Measurements from ENCODE around the gene CSN3.

CSN3 gene

GRCh38 chr4:70288651-70289050 is 46.3 kb downstream of the CSN3 start:
- Histone ChIP-seq H3K4me3 (ENCODE audit: control insufficient read depth in 1 of 7, extremely low read depth in 1 of 7, insufficient read depth in 4 of 7, low read depth in 2 of 7, low read length in 6 of 7) (no peak overlapping the region), H3K9me3 (ENCODE audit: control extremely low read depth in 1 of 5, control insufficient read depth in 4 of 5, insufficient read depth in 2 of 5, low read depth in 1 of 5, low read length in 4 of 5) (no peaks in the 10 kb centered on the region), H3K27me3 (replicated peaks in 2 of 5; ENCODE audit: control insufficient read depth in 4 of 5, insufficient read depth in 5 of 5, low read length in 4 of 5) (no peaks in the 10 kb centered on the region), H3K27ac (ENCODE audit: insufficient read depth in 1 of 2, low read depth in 1 of 2, low read length in 2 of 2, poor library complexity in 1 of 2, severe bottlenecking in 2 of 2) (no peak overlapping the region), H3K36me3 (ENCODE audit: control insufficient read depth in 4 of 4, insufficient read depth in 4 of 4, low read length in 3 of 4) (no peaks in the 10 kb centered on the region), H3K4me1 (ENCODE audit: control extremely low read depth in 1 of 4, control insufficient read depth in 4 of 4, insufficient read depth in 4 of 4, low read length in 3 of 4) (no peaks in the 10 kb centered on the region)
- ChIA-PET CTCF (no interaction called here), POLR2A (interaction anchor here (0.5 kb wide), 1 partner anchor 62 kb away, joined by 3 read pairs; no protein-coding TSS in a partner anchor)
- no CpG with 5 or more reads among the region's 1 CpG for WGBS (ENCODE audit: insufficient coverage)
- DNase-seq: no peak

DNA sequence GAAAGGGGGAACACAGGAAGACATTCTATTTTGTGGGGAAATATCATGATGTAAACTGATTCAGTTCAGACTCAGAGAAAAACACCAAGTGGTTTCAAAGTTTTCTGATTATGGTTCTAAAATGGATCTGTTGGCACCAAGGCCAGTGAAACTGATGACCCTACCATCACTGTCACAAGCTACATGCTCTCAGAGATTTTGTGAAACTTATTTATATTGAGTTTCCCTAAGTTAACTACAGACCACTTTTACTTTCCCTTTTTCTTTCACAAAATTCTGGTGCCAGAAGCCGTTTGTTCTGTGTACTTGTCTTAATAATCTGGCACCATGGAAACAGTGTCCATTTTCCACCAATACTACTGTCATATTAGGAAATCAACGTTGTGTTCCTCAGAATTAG is 48.9 kb downstream of the CSN3 start:
- H3K9me3 ChIP-seq (ENCODE audit: control extremely low read depth in 1 of 5, control insufficient read depth in 4 of 5, insufficient read depth in 2 of 5, low read depth in 1 of 5, low read length in 4 of 5): peaks cover 0 to 2% (median 0%) of the 10 kb centered on the region in 5 experiments
- H3K27me3 ChIP-seq (replicated peaks in 2 of 5; ENCODE audit: control insufficient read depth in 4 of 5, insufficient read depth in 5 of 5, low read length in 4 of 5): no peaks in the 10 kb centered on the region
- no peak overlapping the region for H3K4me3 ChIP-seq (ENCODE audit: control insufficient read depth in 1 of 7, extremely low read depth in 1 of 7, insufficient read depth in 4 of 7, low read depth in 2 of 7, low read length in 6 of 7)
- ChIA-PET CTCF (no interaction called here), POLR2A (no interaction called here)
- H3K36me3 ChIP-seq (ENCODE audit: control insufficient read depth in 4 of 4, insufficient read depth in 4 of 4, low read length in 3 of 4): no peaks in the 10 kb centered on the region
- no peak for DNase-seq
- no peak overlapping the region for H3K27ac ChIP-seq (ENCODE audit: insufficient read depth in 1 of 2, low read depth in 1 of 2, low read length in 2 of 2, poor library complexity in 1 of 2, severe bottlenecking in 2 of 2)
- 100% methylated on average over 1 of the region's 2 CpGs for WGBS (ENCODE audit: insufficient coverage)
- H3K4me1 ChIP-seq (ENCODE audit: control extremely low read depth in 1 of 4, control insufficient read depth in 4 of 4, insufficient read depth in 4 of 4, low read length in 3 of 4): no peaks in the 10 kb centered on the region

- Histone ChIP-seq H3K27ac (ENCODE audit: insufficient read depth in 1 of 2, low read depth in 1 of 2, low read length in 2 of 2, poor library complexity in 1 of 2, severe bottlenecking in 2 of 2) (no peak overlapping the region), H3K4me1 (ENCODE audit: control extremely low read depth in 1 of 4, control insufficient read depth in 4 of 4, insufficient read depth in 4 of 4, low read length in 3 of 4) (no peaks in the 10 kb centered on the region), H3K9me3 (ENCODE audit: control extremely low read depth in 1 of 5, control insufficient read depth in 4 of 5, insufficient read depth in 2 of 5, low read depth in 1 of 5, low read length in 4 of 5) (peaks cover 0 to 2% (median 0%) of the 10 kb centered on the region in 5 experiments), H3K27me3 (replicated peaks in 2 of 5; ENCODE audit: control insufficient read depth in 4 of 5, insufficient read depth in 5 of 5, low read length in 4 of 5) (no peaks in the 10 kb centered on the region), H3K4me3 (ENCODE audit: control insufficient read depth in 1 of 7, extremely low read depth in 1 of 7, insufficient read depth in 4 of 7, low read depth in 2 of 7, low read length in 6 of 7) (no peak overlapping the region), H3K36me3 (ENCODE audit: control insufficient read depth in 4 of 4, insufficient read depth in 4 of 4, low read length in 3 of 4) (no peaks in the 10 kb centered on the region)
- POLR2A ChIA-PET: no interaction called here
- CTCF ChIA-PET: no interaction called here
- DNase-seq: no peak
These were observed 55.2 kb downstream of the CSN3 start for GRCh38 chr4:70297576-70297975.

GRCh38 chr4:70298051-70298450 is 55.7 kb downstream of the CSN3 start:
- CTCF ChIA-PET: no interaction called here
- no peaks in the 10 kb centered on the region for H3K27me3 ChIP-seq (replicated peaks in 2 of 5; ENCODE audit: control insufficient read depth in 4 of 5, insufficient read depth in 5 of 5, low read length in 4 of 5)
- H3K36me3 ChIP-seq (ENCODE audit: control insufficient read depth in 4 of 4, insufficient read depth in 4 of 4, low read length in 3 of 4): no peaks in the 10 kb centered on the region
- POLR2A ChIA-PET: no interaction called here
- no peak overlapping the region for H3K27ac ChIP-seq (ENCODE audit: insufficient read depth in 1 of 2, low read depth in 1 of 2, low read length in 2 of 2, poor library complexity in 1 of 2, severe bottlenecking in 2 of 2)
- no peak for DNase-seq
- H3K4me3 ChIP-seq (ENCODE audit: control insufficient read depth in 1 of 7, extremely low read depth in 1 of 7, insufficient read depth in 4 of 7, low read depth in 2 of 7, low read length in 6 of 7): no peak overlapping the region
- no peaks in the 10 kb centered on the region for H3K4me1 ChIP-seq (ENCODE audit: control extremely low read depth in 1 of 4, control insufficient read depth in 4 of 4, insufficient read depth in 4 of 4, low read length in 3 of 4)
- H3K9me3 ChIP-seq (ENCODE audit: control extremely low read depth in 1 of 5, control insufficient read depth in 4 of 5, insufficient read depth in 2 of 5, low read depth in 1 of 5, low read length in 4 of 5): peaks cover 0 to 2% (median 0%) of the 10 kb centered on the region in 5 experiments
- 100% methylated on average over 1 of the region's 1 CpG for WGBS (ENCODE audit: insufficient coverage)

- no peak for DNase-seq
- ChIA-PET POLR2A (no interaction called here), CTCF (interaction anchor here (1.3 kb wide), 1 partner anchor 15 kb away, joined by 4 read pairs; no protein-coding TSS in a partner anchor)
- Histone ChIP-seq H3K4me1 (ENCODE audit: control extremely low read depth in 1 of 4, control insufficient read depth in 4 of 4, insufficient read depth in 4 of 4, low read length in 3 of 4) (no peaks in the 10 kb centered on the region), H3K9me3 (ENCODE audit: control extremely low read depth in 1 of 5, control insufficient read depth in 4 of 5, insufficient read depth in 2 of 5, low read depth in 1 of 5, low read length in 4 of 5) (peaks cover 0 to 2% (median 0%) of the 10 kb centered on the region in 5 experiments), H3K27me3 (replicated peaks in 2 of 5; ENCODE audit: control insufficient read depth in 4 of 5, insufficient read depth in 5 of 5, low read length in 4 of 5) (no peaks in the 10 kb centered on the region), H3K4me3 (ENCODE audit: control insufficient read depth in 1 of 7, extremely low read depth in 1 of 7, insufficient read depth in 4 of 7, low read depth in 2 of 7, low read length in 6 of 7) (no peak overlapping the region), H3K27ac (ENCODE audit: insufficient read depth in 1 of 2, low read depth in 1 of 2, low read length in 2 of 2, poor library complexity in 1 of 2, severe bottlenecking in 2 of 2) (no peak overlapping the region), H3K36me3 (ENCODE audit: control insufficient read depth in 4 of 4, insufficient read depth in 4 of 4, low read length in 3 of 4) (no peaks in the 10 kb centered on the region)
- WGBS (ENCODE audit: insufficient coverage): 90% methylated on average over 2 of the region's 2 CpGs
These were observed 57.2 kb downstream of the CSN3 start for GRCh38 chr4:70299643-70300042.

DNA sequence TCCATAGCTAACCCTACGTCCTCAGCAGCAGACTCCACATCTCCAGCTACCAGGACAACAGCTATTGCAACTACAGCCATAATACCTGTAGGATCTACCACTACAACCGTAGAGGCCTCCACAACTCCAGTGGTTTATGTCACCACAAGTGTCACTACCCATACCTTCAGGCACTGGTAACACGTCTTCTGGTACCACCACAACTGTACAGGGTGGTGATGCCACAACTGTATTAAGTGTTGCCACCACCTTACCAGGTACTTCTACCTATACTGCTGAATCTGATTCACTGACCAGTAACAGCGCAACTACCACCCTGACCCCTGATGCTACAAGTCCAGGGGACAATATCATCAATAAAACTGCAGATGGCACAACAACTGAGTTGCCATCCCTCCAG is 57.8 kb downstream of the CSN3 start:
- Histone ChIP-seq H3K4me1 (ENCODE audit: control extremely low read depth in 1 of 4, control insufficient read depth in 4 of 4, insufficient read depth in 4 of 4, low read length in 3 of 4) (no peaks in the 10 kb centered on the region), H3K27me3 (replicated peaks in 2 of 5; ENCODE audit: control insufficient read depth in 4 of 5, insufficient read depth in 5 of 5, low read length in 4 of 5) (no peaks in the 10 kb centered on the region), H3K4me3 (ENCODE audit: control insufficient read depth in 1 of 7, extremely low read depth in 1 of 7, insufficient read depth in 4 of 7, low read depth in 2 of 7, low read length in 6 of 7) (no peak overlapping the region), H3K27ac (ENCODE audit: insufficient read depth in 1 of 2, low read depth in 1 of 2, low read length in 2 of 2, poor library complexity in 1 of 2, severe bottlenecking in 2 of 2) (no peak overlapping the region), H3K9me3 (ENCODE audit: control extremely low read depth in 1 of 5, control insufficient read depth in 4 of 5, insufficient read depth in 2 of 5, low read depth in 1 of 5, low read length in 4 of 5) (peaks cover 0 to 2% (median 0%) of the 10 kb centered on the region in 5 experiments), H3K36me3 (ENCODE audit: control insufficient read depth in 4 of 4, insufficient read depth in 4 of 4, low read length in 3 of 4) (no peaks in the 10 kb centered on the region)
- POLR2A ChIA-PET: no interaction called here
- DNase-seq: no peak
- WGBS (ENCODE audit: insufficient coverage): 100% methylated on average over 2 of the region's 4 CpGs
- CTCF ChIA-PET: interaction anchor here (1.3 kb wide), 1 partner anchor 15 kb away, joined by 4 read pairs; no protein-coding TSS in a partner anchor

All from common myeloid progenitor, CD34-positive (primary cell).